22Rv1 (cell line): Measurements from ENCODE around the gene PRICKLE4.

Experiments used
- CTCF ChIP-seq: fragments of 450-650 bp; IDR thresholded peaks from 2 replicates; pipeline ENCODE4 v1.5.1; 2017; ENCODE audit warnings: mild to moderate bottlenecking
- ZFX ChIP-seq: fragments of 450-650 bp; IDR thresholded peaks from 2 replicates; pipeline ENCODE4 v1.6.1; 2017; ENCODE audit warnings: antibody characterized with exemption, borderline replicate concordance

DNA sequence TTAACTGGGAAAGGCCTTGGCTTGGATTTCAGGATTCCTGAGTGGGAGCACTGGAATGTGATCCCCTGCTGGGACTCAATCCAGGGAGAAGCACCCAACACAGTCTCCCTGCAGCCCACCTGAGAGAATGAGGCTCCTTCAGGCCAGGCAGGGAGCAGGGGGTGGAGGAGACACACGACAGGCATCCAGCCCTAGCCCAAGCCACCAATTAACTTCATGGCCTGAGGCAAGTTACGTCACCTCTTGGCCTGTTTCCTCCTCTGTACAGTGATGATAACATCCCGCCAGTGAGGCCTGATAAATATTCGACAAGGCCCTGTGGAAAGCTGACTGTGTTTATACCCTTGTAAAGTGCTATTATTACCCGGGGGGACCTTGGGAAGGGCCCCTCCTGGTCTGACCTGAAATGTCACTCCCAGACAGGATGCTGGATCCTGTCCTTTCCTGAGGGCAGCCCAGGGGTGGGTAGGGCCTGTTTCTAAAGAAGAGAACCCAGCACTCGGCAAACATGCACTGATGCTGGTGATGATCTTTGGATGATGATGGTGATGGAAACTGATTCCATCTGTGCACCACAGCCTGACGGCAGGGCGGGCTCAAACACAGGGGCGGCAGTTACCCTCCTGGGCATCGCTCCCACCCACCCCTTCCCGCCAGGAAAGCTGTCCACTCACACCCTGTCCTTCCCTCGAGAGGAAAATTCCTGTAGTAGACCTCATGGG, 13.3 kb upstream of the PRICKLE4 start:
- TF ChIP-seq CTCF: no peak
- no peak for TF ChIP-seq ZFX
